DOHH2 (cell line): ENCODE data around the gene GLI1.
"Not testable (repeated sequence)": the region's sequence is repeated elsewhere in the genome, so short reads cannot be mapped to it uniquely, and the experiment has no call there.

Experiments
- H3F3A ChIP-seq: fragments of 200-600 bp; sonication (generic), shearing (Covaris generic); 2 replicates; pipeline ENCODE4 v1.6.0; 2016; ENCODE audit warnings: antibody characterized with exemption, mild to moderate bottlenecking; ENCODE audit not compliant: control insufficient read depth, insufficient read depth
- H3K27ac ChIP-seq: fragments of 200-600 bp; sonication (generic); 2 replicates; pipeline ENCODE4 v1.5.1; 2014; ENCODE audit warnings: low read depth, mild to moderate bottlenecking, low read length, moderate library complexity
- H3K27me3 ChIP-seq: fragments of 200-600 bp; sonication (generic); 2 replicates; pipeline ENCODE4 v1.6.1; 2014; ENCODE audit warnings: mild to moderate bottlenecking, low read length, mixed read lengths; ENCODE audit not compliant: control insufficient read depth
- H3K36me3 ChIP-seq: fragments of 200-600 bp; sonication (generic); 2 replicates; pipeline ENCODE4 v1.6.1; 2014; ENCODE audit warnings: mild to moderate bottlenecking, low read length, moderate library complexity, mixed read lengths; ENCODE audit not compliant: control insufficient read depth
- H3K4me1 ChIP-seq: fragments of 200-600 bp; sonication (generic); 2 replicates; pipeline ENCODE4 v1.6.1; 2014; ENCODE audit warnings: mild to moderate bottlenecking, low read length, mixed read lengths; ENCODE audit not compliant: control insufficient read depth
- H3K4me2 ChIP-seq: fragments of 200-600 bp; sonication (generic); 2 replicates; pipeline ENCODE4 v1.6.0; 2014; ENCODE audit warnings: mild to moderate bottlenecking, low read length, moderate library complexity
- H3K4me3 ChIP-seq: fragments of 200-600 bp; sonication (generic); 2 replicates; pipeline ENCODE4 v1.5.1; 2014; ENCODE audit warnings: mild to moderate bottlenecking, low read length, mixed read lengths
- H3K79me2 ChIP-seq: fragments of 200-600 bp; sonication (generic); 2 replicates; pipeline ENCODE4 v1.6.1; 2014; ENCODE audit warnings: mild to moderate bottlenecking, low read length, mixed read lengths; ENCODE audit not compliant: control insufficient read depth
- H3K9me2 ChIP-seq: fragments of 200-600 bp; sonication (generic); replicated peaks from 2 replicates; pipeline ENCODE4 v1.6.1; 2014; ENCODE audit warnings: mild to moderate bottlenecking, low read length, mixed read lengths; ENCODE audit not compliant: control insufficient read depth
- H3K9me3 ChIP-seq: fragments of 200-600 bp; sonication (generic); 2 replicates; pipeline ENCODE4 v1.6.1; 2014; ENCODE audit warnings: antibody characterized with exemption, low read length, mixed read lengths; ENCODE audit not compliant: control insufficient read depth, insufficient read depth
- H4K20me1 ChIP-seq: fragments of 200-600 bp; sonication (generic); 2 replicates; pipeline ENCODE4 v1.6.0; 2014; ENCODE audit warnings: low read depth, mild to moderate bottlenecking, antibody characterized with exemption, low read length, moderate library complexity; ENCODE audit not compliant: control insufficient read depth, insufficient read depth
- EZH2phosphoT487 ChIP-seq: fragments of 200-600 bp; sonication (generic); IDR thresholded peaks from 2 replicates; pipeline ENCODE4 v1.6.1; 2017; ENCODE audit warnings: borderline replicate concordance, mild to moderate bottlenecking, antibody characterized with exemption, low read length, moderate library complexity, mixed read lengths
- TF ChIP-seq, protein P1 (sequence below): fragments of 200-600 bp; sonication (generic); IDR thresholded peaks from one replicate; pipeline ENCODE4 v1.5.1; 2014; ENCODE audit warnings: antibody characterized with exemption, mild to moderate bottlenecking, low read depth, low read length; ENCODE audit not compliant: poor library complexity, severe bottlenecking

The GLI1 gene

DNA sequence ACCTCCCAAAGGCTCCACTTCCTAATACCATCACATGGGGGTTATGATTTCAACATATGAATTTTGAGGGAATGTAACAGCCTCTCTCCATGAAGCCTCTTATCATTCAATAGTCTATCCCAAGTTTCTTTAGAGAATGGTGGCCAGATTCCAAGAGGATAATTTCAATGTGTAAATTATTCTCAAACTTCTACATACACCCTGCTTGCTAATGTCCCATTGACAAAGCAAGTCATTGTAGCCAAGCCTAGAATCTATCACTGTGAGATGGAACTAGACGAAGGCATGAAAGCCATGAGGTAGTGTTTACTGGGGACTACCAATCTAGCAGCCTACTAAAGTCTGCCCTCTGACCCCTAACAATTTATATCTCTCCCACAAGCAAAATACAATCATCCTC is 21.2 kb upstream of the GLI1 start:
- Histone ChIP-seq H3K27ac (no peak overlapping the region), H3F3A (no peaks in the 10 kb centered on the region), H3K9me3 (no peaks in the 10 kb centered on the region), H3K79me2 (no peaks in the 10 kb centered on the region), H3K9me2 (no peaks in the 10 kb centered on the region), H3K4me1 (no peaks in the 10 kb centered on the region), H3K36me3 (no peaks in the 10 kb centered on the region), H4K20me1 (no peaks in the 10 kb centered on the region), H3K4me3 (no peak overlapping the region), H3K27me3 (peaks cover 9% of the 10 kb centered on the region; the same call in 1 of the 2 replicates), H3K4me2 (no peak overlapping the region)
- TF ChIP-seq EZH2phosphoT487 = no peak
- TF ChIP-seq, protein P1, sequence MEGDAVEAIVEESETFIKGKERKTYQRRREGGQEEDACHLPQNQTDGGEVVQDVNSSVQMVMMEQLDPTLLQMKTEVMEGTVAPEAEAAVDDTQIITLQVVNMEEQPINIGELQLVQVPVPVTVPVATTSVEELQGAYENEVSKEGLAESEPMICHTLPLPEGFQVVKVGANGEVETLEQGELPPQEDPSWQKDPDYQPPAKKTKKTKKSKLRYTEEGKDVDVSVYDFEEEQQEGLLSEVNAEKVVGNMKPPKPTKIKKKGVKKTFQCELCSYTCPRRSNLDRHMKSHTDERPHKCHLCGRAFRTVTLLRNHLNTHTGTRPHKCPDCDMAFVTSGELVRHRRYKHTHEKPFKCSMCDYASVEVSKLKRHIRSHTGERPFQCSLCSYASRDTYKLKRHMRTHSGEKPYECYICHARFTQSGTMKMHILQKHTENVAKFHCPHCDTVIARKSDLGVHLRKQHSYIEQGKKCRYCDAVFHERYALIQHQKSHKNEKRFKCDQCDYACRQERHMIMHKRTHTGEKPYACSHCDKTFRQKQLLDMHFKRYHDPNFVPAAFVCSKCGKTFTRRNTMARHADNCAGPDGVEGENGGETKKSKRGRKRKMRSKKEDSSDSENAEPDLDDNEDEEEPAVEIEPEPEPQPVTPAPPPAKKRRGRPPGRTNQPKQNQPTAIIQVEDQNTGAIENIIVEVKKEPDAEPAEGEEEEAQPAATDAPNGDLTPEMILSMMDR = no peak

DNA sequence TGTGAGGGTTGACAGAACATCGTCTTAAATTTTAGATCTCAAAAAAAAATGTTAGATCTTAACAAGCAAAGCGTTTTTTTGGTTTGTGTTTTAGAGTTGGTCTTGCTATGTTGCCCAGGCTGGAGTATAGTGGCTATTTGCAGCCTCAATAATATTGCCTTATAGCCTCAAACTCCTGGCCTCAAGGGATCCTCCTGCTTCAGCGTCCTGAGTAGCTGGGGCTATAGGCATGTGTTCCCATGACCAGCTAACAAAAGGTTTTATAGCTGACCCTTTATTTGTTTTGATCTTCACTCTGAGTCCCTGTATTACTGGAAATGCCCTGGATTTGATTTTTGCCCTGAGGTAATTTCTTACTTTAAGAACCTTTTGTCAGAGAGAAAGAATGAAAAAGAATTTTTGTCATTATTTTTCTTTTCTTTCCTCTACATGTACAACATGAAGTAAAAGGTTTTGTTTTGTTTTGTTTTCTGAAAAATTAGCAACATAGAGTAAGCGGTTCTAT is 19.8 kb upstream of the GLI1 start:
- Histone ChIP-seq H3K27me3 (peaks cover 9% of the 10 kb centered on the region; the same call in 1 of the 2 replicates), H3F3A (no peaks in the 10 kb centered on the region), H3K4me3 (no peak overlapping the region), H3K4me1 (no peaks in the 10 kb centered on the region), H3K9me3 (no peaks in the 10 kb centered on the region), H3K27ac (no peak overlapping the region), H3K79me2 (no peaks in the 10 kb centered on the region), H3K9me2 (no peaks in the 10 kb centered on the region), H3K4me2 (no peak overlapping the region), H3K36me3 (no peaks in the 10 kb centered on the region), H4K20me1 (no peaks in the 10 kb centered on the region)
- TF ChIP-seq EZH2phosphoT487 = no peak
- TF ChIP-seq, protein P1 = no peak

DNA sequence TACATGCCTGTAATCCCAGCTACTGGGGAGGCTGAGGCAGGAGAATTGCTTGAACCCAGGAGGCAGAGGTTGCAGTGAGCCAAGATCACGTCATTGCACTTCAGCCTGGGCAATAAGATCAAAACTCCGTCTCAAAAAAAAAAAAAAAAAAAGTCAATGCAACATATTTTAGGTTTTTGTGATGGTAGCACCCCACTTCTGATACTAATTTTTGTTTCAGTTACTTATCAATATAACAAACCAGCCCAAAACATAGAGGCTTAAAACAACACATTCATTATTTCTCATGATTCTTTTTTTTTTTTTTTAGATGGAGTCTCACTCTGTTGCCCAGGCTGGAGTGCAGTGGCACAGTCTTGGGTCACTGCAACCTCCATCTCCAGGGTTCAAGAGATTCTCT is 18.2 kb upstream of the GLI1 start:
- not testable (repeated sequence) for H3K4me3 ChIP-seq, H3K27ac ChIP-seq, H3K4me2 ChIP-seq, H3K36me3 ChIP-seq, H4K20me1 ChIP-seq, H3K27me3 ChIP-seq, H3K79me2 ChIP-seq, H3F3A ChIP-seq, H3K4me1 ChIP-seq, H3K9me3 ChIP-seq, H3K9me2 ChIP-seq

DNA sequence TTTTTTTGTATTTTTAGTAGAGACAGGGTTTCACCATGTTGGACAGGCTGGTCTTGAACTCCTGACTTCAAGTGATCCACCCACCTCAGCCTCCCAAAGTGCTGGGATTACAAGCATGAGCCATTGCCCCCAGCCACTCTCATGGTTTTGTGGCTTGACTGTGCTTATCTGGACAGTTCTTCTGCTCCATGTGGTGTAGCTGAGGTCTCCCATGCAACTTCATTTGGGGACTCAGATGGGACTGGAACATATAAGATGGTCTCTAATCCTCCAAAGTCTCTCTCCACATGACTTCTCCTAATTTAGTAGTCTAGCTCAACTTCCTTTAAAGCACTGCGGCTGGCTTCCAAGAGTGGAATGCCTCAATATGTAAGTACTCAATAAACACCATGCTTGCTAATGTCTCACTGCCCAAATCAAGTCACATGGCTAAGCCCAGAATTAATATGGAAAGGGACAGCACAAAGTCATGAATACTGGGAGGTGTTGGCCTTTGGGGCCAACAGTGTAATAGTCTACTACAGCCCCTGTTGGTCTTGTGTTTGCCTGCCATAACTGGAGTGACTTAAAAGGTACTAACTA is 17.6 kb upstream of the GLI1 start:
- no peaks in the 10 kb centered on the region for H3K9me2 ChIP-seq
- no peak overlapping the region for H3K27ac ChIP-seq
- H4K20me1 ChIP-seq = no peaks in the 10 kb centered on the region
- H3K4me1 ChIP-seq = no peaks in the 10 kb centered on the region
- no peaks in the 10 kb centered on the region for H3K79me2 ChIP-seq
- H3K4me3 ChIP-seq = no peak overlapping the region
- TF ChIP-seq EZH2phosphoT487 = no peak
- TF ChIP-seq, protein P1 = no peak
- no peaks in the 10 kb centered on the region for H3K9me3 ChIP-seq
- H3K36me3 ChIP-seq = no peaks in the 10 kb centered on the region
- H3K27me3 ChIP-seq = peaks cover 9% of the 10 kb centered on the region; the same call in 1 of the 2 replicates
- no peak overlapping the region for H3K4me2 ChIP-seq
- peaks cover 5% of the 10 kb centered on the region; the same call in 1 of the 2 replicates for H3F3A ChIP-seq

DNA sequence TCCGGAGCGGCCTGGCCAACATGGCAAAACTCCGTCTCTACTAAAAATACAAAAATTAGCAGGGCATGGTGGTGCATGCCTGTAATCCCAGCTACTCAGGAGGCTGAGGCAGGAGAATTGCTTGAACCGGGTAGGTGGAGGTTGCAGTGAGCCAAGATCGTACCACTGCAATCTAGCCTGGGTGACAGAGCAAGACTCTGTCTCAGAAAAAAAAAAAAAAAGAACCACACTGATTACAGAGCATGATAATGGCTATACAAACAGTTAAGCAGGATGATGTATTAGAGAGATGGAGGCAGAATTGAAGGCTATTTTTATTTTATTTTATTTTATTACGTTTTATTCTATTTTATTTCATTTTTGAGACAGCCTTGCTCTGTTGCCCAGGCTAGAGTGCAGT is 15.2 kb upstream of the GLI1 start:
- H4K20me1 ChIP-seq, H3K4me1 ChIP-seq, H3K9me2 ChIP-seq, H3K36me3 ChIP-seq, H3F3A ChIP-seq, H3K27ac ChIP-seq, H3K79me2 ChIP-seq, H3K4me2 ChIP-seq, H3K4me3 ChIP-seq, H3K9me3 ChIP-seq, H3K27me3 ChIP-seq: not testable (repeated sequence)
